Pancreas (tissue), 10 donors: ENCODE data around the gene SLC24A4. TPM values are rescaled to one million over a fixed set of nuclear protein-coding genes. Genes with fewer than 3 reads are reported as not detected.
A peak's percentile ranks its signal among the peaks of the same experiment; 100 is the strongest.

Experiments used
- ATAC-seq, 4 donors: fragments of 200-7000 bp; cut with Tn5 transposase; one replicate each; pipeline versions ENCODE4 v1.8.0 to v1.9.1; 2020; ENCODE audit warnings: mild to moderate bottlenecking in 4 of 4, moderate library complexity in 4 of 4
- DNase-seq, 6 donors: peaks; one replicate each; pipeline ENCODE4 v3.0.0-alpha.2; 2020
- FAIRE-seq: peaks from 2 replicates; lab custom pipeline; 2012; peaks lifted over from hg19 to GRCh38; lab: Jason Lieb, UNC
- H3K27ac ChIP-seq, 4 donors: fragments of 200-600 bp; sonication (generic); 1 replicate in 3 of 4; 2 replicates in 1 of 4; pipeline versions ENCODE4 v1.5.0 to v1.8.0; 2020
- H3K27me3 ChIP-seq, 4 donors: fragments of 200-600 bp; one replicate each; pipeline ENCODE4 v1.8.0; 2021
- H3K36me3 ChIP-seq, 3 donors: fragments of 200-600 bp; sonication (generic) in 1 of 3; one replicate each; pipeline versions ENCODE4 v1.5.0 to v1.8.0; 2020 to 2021
- H3K4me1 ChIP-seq, 3 donors: fragments of 200-600 bp; one replicate each; pipeline ENCODE4 v1.8.0; 2021
- H3K4me3 ChIP-seq, 4 donors: fragments of 200-600 bp; sonication (generic) in 2 of 4; one replicate each; pipeline versions ENCODE4 v1.5.0 to v1.8.0; 2020 to 2021
- H3K9me3 ChIP-seq, 4 donors: fragments of 200-600 bp; one replicate each; pipeline ENCODE4 v1.8.0; 2021
- WGBS, 2 donors: extraction: QIAGEN DNeasy Blood & Tissue Kit; methylation state at CpG; one replicate each; pipeline ENCODE4 v1.1.7; 2013; 5-methylcytosine and 5-hydroxymethylcytosine counted together
- intact Hi-C, 3 donors: fragments of 100-400 bp; cut with DNase I; formaldehyde crosslinking; loops; one replicate each; pipeline versions ENCODE4 v1.11.1 to v1.14.2; 2022
- polyA plus RNA-seq, 2 donors: library from polyadenylated mRNA; stranded (reverse); fragments of 200-250 nt; gene quantifications; one replicate each; pipeline ENCODE4 v1.2.3, GENCODE V29; 2013
- total RNA-seq, 6 donors: library from RNA; stranded (reverse); fragmentation: NEBNext Ultra II Directional in 4 of 6; extraction: Animal tissue kit (Norgen Biotek cat#: 25700) in 4 of 6; gene quantifications; one replicate each; pipeline versions ENCODE4 v1.2.1 to v1.2.4, GENCODE V29; 2021 to 2023
- TF ChIP-seq, protein P1 (sequence below), 4 donors: fragments of 200-600 bp; sonication (generic) in 3 of 4; IDR thresholded peaks; one replicate each; pipeline versions ENCODE4 v1.5.0 to v1.8.0; 2021; ENCODE audit warnings: antibody characterized with exemption in 4 of 4
- donor health status: healthy with polysubstance abuse.
- donor health status: DM: no; HTN: no; CAD: no; lungs with moderate emphysema.
- donor health status: DM: no; HTN: no; CAD: no.
- donor health status: control.
- donor health status: control.
- donor health status: Bipolar disorder and iron deficiency.
- donor health status: DM: yes; HTN: yes; CAD: no.
- donor health status: DM: no; HTN: no; CAD: no.
- donor health status: DM: no; HTN: no; CAD: no.
- donor health status: DM: yes; HTN: yes; CAD: no.

SLC24A4 gene
- total and polyA plus RNA-seq, 8 donors, result 0.04 to 0.14 (median 0.07) TPM

DNA sequence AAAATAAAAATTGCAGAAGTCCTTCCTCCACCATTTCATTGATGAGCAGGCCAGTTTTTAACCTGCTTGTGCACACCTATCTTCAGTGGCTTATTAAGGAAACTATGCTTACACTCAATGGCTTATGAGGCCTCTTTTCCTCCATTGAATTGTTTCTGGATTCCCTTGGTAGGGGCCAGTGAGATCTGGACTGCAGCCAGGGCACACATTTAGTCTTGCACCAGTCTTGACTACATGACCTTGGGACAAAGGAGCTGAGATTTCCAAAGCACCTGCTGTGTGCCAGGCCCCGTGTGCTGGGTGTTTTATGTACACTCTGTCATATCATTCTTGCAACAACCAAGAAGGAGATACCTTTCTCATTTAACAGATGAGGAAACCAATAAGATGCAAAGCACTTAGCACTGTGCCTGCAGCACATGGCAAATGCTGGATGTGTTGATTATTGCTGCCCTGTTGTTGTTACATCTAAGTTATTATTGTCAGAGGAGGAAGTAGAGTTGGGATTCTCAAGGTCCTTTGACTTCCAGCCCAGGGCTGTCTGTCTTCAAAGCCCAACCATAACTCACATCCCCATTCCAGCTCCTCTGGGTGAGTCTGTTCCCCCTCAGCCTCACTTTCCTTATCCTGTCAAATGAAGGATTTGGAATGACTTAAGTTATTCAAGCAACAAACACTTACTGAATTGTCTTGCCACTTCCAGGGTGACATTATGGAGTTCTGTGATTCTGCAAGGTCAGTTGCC is 159.0 kb downstream of the SLC24A4 start:
- no peaks in the 10 kb centered on the region for H3K27me3 ChIP-seq
- FAIRE-seq (no peak), DNase-seq (no peak), ATAC-seq (peak in 1 of 4 donors; percentile 22)
- H3K36me3 ChIP-seq, result no peaks in the 10 kb centered on the region
- intact Hi-C loops, result no loop called here
- H3K4me3 ChIP-seq, result no peak overlapping the region
- H3K4me1 ChIP-seq, result no peaks in the 10 kb centered on the region
- TF ChIP-seq, protein P1, sequence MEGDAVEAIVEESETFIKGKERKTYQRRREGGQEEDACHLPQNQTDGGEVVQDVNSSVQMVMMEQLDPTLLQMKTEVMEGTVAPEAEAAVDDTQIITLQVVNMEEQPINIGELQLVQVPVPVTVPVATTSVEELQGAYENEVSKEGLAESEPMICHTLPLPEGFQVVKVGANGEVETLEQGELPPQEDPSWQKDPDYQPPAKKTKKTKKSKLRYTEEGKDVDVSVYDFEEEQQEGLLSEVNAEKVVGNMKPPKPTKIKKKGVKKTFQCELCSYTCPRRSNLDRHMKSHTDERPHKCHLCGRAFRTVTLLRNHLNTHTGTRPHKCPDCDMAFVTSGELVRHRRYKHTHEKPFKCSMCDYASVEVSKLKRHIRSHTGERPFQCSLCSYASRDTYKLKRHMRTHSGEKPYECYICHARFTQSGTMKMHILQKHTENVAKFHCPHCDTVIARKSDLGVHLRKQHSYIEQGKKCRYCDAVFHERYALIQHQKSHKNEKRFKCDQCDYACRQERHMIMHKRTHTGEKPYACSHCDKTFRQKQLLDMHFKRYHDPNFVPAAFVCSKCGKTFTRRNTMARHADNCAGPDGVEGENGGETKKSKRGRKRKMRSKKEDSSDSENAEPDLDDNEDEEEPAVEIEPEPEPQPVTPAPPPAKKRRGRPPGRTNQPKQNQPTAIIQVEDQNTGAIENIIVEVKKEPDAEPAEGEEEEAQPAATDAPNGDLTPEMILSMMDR (IDR thresholded peaks at IDR 0.05), result no peak
- H3K9me3 ChIP-seq, result no peaks in the 10 kb centered on the region
- no peak overlapping the region for H3K27ac ChIP-seq
- WGBS, 2 donors, result 3 to 14% methylated on average over 1 of the region's 1 CpG

DNA sequence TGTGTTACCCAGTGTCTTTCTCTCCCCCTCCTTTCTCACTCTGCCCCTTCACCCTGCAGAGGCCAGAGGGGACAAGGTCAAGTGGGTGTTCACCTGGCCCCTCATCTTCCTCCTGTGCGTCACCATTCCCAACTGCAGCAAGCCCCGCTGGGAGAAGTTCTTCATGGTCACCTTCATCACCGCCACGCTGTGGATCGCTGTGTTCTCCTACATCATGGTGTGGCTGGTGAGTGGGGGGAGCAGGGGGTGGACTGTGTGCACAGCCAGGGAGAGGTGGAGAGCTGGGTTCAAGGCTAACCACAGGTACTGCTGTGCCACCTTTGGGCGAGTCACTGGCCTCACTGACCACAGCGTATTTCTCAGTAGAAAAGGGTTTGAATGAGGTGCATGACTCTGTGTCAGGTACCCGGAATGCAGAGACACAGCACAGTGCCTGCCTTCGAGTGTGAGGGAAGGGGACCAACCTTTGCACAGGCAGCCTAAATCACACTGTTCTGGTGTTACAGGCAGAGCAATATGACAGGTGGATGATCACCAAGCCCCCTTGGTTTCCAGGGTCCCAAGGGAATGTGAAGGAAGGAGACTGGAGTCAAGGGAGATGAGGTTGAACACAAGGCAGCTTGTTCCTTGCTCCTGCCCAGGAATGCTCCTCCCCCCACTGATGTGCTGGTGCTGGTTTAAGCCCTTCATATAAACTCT is 159.8 kb downstream of the SLC24A4 start:
- TF ChIP-seq, protein P1 (IDR thresholded peaks at IDR 0.05), result no peak
- H3K27me3 ChIP-seq, result no peaks in the 10 kb centered on the region
- ATAC-seq (no peak), FAIRE-seq (no peak), DNase-seq (no peak)
- no peaks in the 10 kb centered on the region for H3K9me3 ChIP-seq
- H3K36me3 ChIP-seq, result no peaks in the 10 kb centered on the region
- no peak overlapping the region for H3K27ac ChIP-seq
- 78 to 80% methylated on average over 9 of the region's 9 CpGs for WGBS, 2 donors
- no peaks in the 10 kb centered on the region for H3K4me1 ChIP-seq
- intact Hi-C loops, result no loop called here
- H3K4me3 ChIP-seq, result no peak overlapping the region

DNA sequence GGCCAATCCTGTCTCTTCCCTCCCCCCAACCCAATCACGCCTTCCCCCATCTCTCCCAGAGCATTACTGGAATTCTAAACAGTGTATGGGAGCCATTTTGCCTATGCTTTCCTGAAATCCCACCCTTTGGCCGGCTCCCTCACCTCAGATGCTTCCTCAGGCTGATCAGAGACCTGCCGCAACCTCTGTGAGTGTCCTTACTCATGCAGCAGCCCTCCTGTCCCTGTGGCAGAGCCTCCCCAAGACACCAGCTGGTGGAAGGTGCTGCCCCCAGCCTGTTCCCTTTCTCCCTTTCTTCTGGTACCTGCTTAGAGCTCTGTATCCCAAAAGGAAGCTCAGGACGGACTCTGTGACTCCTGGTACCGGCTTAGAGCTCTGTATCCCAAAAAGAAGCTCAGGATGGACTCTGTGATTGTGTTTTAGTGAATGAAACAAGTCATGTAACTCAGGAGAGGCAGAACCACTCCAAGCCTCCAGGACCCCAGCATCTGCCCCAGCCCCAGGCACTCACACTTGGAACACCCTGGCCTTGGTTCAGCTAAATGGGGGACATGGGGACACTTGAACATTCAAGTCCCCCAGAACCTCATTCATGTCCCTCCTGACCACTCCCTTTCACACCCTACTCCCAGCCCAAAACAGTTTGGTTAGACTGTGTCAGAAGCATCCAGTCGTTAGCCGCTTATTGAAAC is 161.3 kb downstream of the SLC24A4 start:
- 72 to 78% methylated on average over 7 of the region's 7 CpGs for WGBS, 2 donors
- FAIRE-seq, result no peak

DNA sequence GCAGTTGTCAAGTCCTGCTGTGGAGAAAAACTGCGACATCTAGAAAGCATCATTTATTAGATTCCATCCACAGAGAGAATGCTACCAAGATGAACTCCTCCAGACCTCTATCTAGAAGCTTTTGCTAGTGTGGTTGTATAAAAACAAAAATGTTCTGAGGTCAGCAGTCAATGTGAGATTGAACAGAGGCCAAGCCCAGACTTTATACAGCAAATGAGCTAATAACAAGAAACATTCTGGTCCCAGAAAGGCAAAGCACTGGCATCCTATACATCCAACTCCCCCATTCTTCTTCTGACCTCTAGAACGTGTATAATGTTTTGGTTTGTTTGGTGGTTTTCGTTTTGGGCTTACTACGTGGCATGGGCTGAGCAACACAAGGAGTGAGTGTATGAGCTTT is 163.9 kb downstream of the SLC24A4 start:
- no peak overlapping the region for H3K4me3 ChIP-seq
- H3K27ac ChIP-seq, result no peak overlapping the region
- intact Hi-C loops, result no loop called here
- TF ChIP-seq, protein P1 (IDR thresholded peaks at IDR 0.05), result no peak
- H3K9me3 ChIP-seq, result no peaks in the 10 kb centered on the region
- DNase-seq, result no peak
- no peak for ATAC-seq
- no peaks in the 10 kb centered on the region for H3K36me3 ChIP-seq
- WGBS, 2 donors, result 51 to 65% methylated on average over 4 of the region's 4 CpGs
- no peaks in the 10 kb centered on the region for H3K27me3 ChIP-seq
- no peak for FAIRE-seq
- no peaks in the 10 kb centered on the region for H3K4me1 ChIP-seq

More for the DNA sequence above, 161.3 kb downstream of the SLC24A4 start:
- H3K27ac ChIP-seq, result no peak overlapping the region
- TF ChIP-seq, protein P1 (IDR thresholded peaks at IDR 0.05), result no peak
- ATAC-seq (no peak), DNase-seq (no peak)
- no peaks in the 10 kb centered on the region for H3K36me3 ChIP-seq
- H3K27me3 ChIP-seq, result no peaks in the 10 kb centered on the region
- H3K4me1 ChIP-seq, result no peaks in the 10 kb centered on the region
- H3K9me3 ChIP-seq, result no peaks in the 10 kb centered on the region
- no peak overlapping the region for H3K4me3 ChIP-seq
- intact Hi-C loops, result no loop called here
